ENCODE data around the gene MN1. TPM values are rescaled to one million over a fixed set of nuclear protein-coding genes. Genes with fewer than 3 reads are reported as not detected.

The MN1 gene
- total and polyA plus RNA-seq, 2 of the 8 experiments (the other 6 are each of a cell fraction or from before 2014, with no cell fraction given), result 3.1 to 4.9 TPM

DNA sequence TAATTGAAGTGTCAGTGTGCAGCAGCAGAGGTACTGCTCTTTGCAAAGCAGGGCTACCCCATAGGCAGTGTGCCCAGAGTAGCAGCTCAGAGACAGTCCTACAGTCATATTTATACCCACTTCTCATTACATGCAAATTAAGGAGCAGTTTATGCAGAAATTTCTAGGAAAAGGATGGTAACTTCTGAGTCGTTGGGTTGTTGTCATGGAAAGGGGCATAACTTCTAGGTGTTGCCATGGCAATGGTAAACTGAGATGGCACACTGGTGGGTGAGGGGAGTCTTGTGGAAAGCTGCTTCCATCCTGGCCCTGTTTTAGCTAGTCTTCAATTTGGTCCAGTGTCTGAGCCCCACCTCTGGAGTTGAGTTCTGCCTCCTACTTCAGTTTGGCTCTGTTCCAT, 77.4 kb downstream of the MN1 start (continued):
- TF ChIP-seq, protein P1, sequence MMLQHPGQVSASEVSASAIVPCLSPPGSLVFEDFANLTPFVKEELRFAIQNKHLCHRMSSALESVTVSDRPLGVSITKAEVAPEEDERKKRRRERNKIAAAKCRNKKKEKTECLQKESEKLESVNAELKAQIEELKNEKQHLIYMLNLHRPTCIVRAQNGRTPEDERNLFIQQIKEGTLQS (IDR thresholded peaks at IDR 0.05; ENCODE audit: insufficient read depth, low read depth, low read length), result no peak
- no peak for TF ChIP-seq PHF8 (conservative IDR thresholded peaks at IDR 0.05; ENCODE audit: low read depth, low read length)
- TF ChIP-seq TCF12 (IDR thresholded peaks at IDR 0.05; ENCODE audit: low read depth, low read length), result no peak
